Esophagus squamous epithelium (tissue), 5 donors: ENCODE data around the gene AKIRIN1. TPM values are rescaled to one million over a fixed set of nuclear protein-coding genes. Genes with fewer than 3 reads are reported as not detected.

Source experiments
- DNase-seq: peaks from one replicate; lab custom pipeline; 2025; lab: John Stamatoyannopoulos, UW
- H3K27ac ChIP-seq, 4 donors: fragments of 200-600 bp; sonication (generic); one replicate each; pipeline ENCODE4 v1.5.1; 2016 to 2019; ENCODE audit warnings: mild to moderate bottlenecking in 1 of 4
- H3K27me3 ChIP-seq, 4 donors: fragments of 200-600 bp; sonication (generic); 1 replicate in 3 of 4; 2 replicates in 1 of 4; pipeline versions ENCODE4 v1.5.1 to v1.6.0; 2017 to 2021; ENCODE audit warnings: antibody characterized with exemption in 1 of 4
- H3K36me3 ChIP-seq, 3 donors: fragments of 200-600 bp; sonication (generic); one replicate each; pipeline ENCODE4 v1.5.1; 2016 to 2019
- H3K4me1 ChIP-seq, 3 donors: fragments of 200-600 bp; sonication (generic); one replicate each; pipeline ENCODE4 v1.5.1; 2017 to 2019
- H3K4me3 ChIP-seq, 4 donors: fragments of 200-600 bp; sonication (generic); 1 replicate in 3 of 4; 2 replicates in 1 of 4; pipeline ENCODE4 v1.5.1; 2016 to 2019; ENCODE audit warnings: mild to moderate bottlenecking in 2 of 4, moderate library complexity in 1 of 4
- H3K9me3 ChIP-seq, 3 donors: fragments of 200-600 bp; sonication (generic); one replicate each; pipeline ENCODE4 v1.5.1; 2016 to 2019
- CTCF ChIP-seq, 6 experiments: fragments of 450-650 bp in 4 of 6; fragments of 200-600 bp in 2 of 6; sonication (generic) in 2 of 6; IDR thresholded peaks; one replicate each; pipeline ENCODE4 v1.5.1; 2016 to 2019; ENCODE audit warnings: antibody characterized with exemption in 6 of 6, mild to moderate bottlenecking in 4 of 6, moderate library complexity in 4 of 6
- POLR2A ChIP-seq, 4 donors: fragments of 450-650 bp; IDR thresholded peaks; one replicate each; pipeline ENCODE4 v1.6.1; 2017; ENCODE audit warnings: antibody characterized with exemption in 4 of 4, mild to moderate bottlenecking in 4 of 4, moderate library complexity in 3 of 4
- WGBS, 2 donors: methylation state at CpG; one replicate each; pipeline ENCODE4 v1.1.5; 2018; 5-methylcytosine and 5-hydroxymethylcytosine counted together
- intact Hi-C: fragments of 100-400 bp; cut with DNase I; formaldehyde crosslinking; loops from one replicate; pipeline ENCODE4 v1.15.0; 2022
- total RNA-seq, 4 donors: library from RNA; depleted of rRNA; stranded (reverse); fragments of >200 nt; gene quantifications; one replicate each; pipeline ENCODE4 v1.1.0, GENCODE V29; 2016
- donor health status: DM: yes; HTN: yes; CAD: no.

Gene AKIRIN1
- total RNA-seq, 4 donors from 2014 or later, result 23.5 to 30.0 (median 27.1) TPM

DNA sequence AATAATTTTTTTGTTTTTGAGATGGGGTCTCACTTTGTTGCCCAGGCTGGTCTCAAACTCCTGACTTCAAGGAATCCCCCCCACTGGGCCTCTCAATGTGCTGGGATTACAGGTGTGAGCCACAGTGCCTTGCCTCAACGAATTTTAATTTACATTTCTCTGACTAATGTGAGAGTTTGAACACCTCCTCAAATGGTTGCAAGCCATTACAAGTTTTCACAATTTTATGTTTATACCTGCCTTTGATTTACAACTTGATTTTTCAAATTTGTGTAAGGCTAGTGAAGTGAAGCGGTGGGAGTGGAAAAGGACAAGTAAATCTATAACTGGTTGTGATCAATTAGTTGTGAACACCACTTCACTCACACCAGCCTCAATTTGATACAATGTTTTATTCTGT is 40.5 kb upstream of the AKIRIN1 start:
- intact Hi-C loops, result no loop called here
- TF ChIP-seq CTCF (IDR thresholded peaks at IDR 0.05) (no peak), POLR2A (IDR thresholded peaks at IDR 0.05) (no peak)
- Histone ChIP-seq H3K4me1 (peaks cover 0 to 26% (median 5%) of the 10 kb centered on the region in 3 donors), H3K27ac (peak overlapping the region; percentile 56 to 83 (median 76)), H3K36me3 (no peaks in the 10 kb centered on the region), H3K4me3 (no peak overlapping the region), H3K27me3 (peaks cover 0 to 4% (median 0%) of the 10 kb centered on the region in 4 donors), H3K9me3 (no peaks in the 10 kb centered on the region)
- no peak for DNase-seq
- 26 to 32% methylated on average over 2 of the region's 2 CpGs for WGBS, 2 donors

- Histone ChIP-seq H3K27ac (peak overlapping the region in 3 of 4 donors; percentile 26 to 63 (median 40)), H3K9me3 (no peaks in the 10 kb centered on the region), H3K4me1 (peaks cover 0 to 36% (median 5%) of the 10 kb centered on the region in 3 donors), H3K27me3 (peaks cover 0 to 2% (median 0%) of the 10 kb centered on the region in 4 donors), H3K36me3 (no peaks in the 10 kb centered on the region), H3K4me3 (no peak overlapping the region)
- no peak for TF ChIP-seq POLR2A (IDR thresholded peaks at IDR 0.05)
- TF ChIP-seq CTCF (IDR thresholded peaks at IDR 0.05), result no peak
- WGBS, 2 donors, result 6 to 23% methylated on average over 4 of the region's 4 CpGs
- intact Hi-C loops, result no loop called here
- DNase-seq, result no peak
These were observed 37.6 kb upstream of the AKIRIN1 start for GRCh38 chr1:38953433-38953860.

DNA sequence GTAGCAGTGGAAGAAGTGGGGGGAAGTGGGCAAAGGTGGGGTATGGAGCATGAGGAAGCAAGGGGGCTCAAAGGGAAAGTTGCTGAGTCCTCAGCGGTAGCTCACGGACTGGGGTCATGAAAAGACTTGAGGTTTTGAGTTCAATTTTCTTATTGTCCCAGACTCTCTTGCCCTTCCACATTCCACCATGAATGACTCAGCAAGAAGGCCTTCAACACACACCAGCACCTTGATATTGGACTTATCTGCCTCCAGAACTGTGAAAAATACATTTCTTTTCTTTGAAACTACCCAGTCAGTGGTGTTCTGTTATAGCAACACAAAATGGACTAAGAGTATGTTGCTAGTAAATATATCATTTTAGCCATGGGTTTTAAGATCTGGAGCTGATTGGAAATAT is 32.1 kb upstream of the AKIRIN1 start:
- no peaks in the 10 kb centered on the region for H3K9me3 ChIP-seq
- peak overlapping the region; percentile 29 to 79 (median 72) for H3K27ac ChIP-seq
- peaks cover 0 to 40% (median 4%) of the 10 kb centered on the region in 3 donors for H3K4me1 ChIP-seq
- TF ChIP-seq CTCF (IDR thresholded peaks at IDR 0.05) (no peak), POLR2A (IDR thresholded peaks at IDR 0.05) (no peak)
- H3K4me3 ChIP-seq, result no peak overlapping the region
- H3K36me3 ChIP-seq, result no peaks in the 10 kb centered on the region
- no peak for DNase-seq
- WGBS, 2 donors, result 46 to 50% methylated on average over 2 of the region's 2 CpGs
- intact Hi-C loops, result no loop called here
- H3K27me3 ChIP-seq, result no peaks in the 10 kb centered on the region

DNA sequence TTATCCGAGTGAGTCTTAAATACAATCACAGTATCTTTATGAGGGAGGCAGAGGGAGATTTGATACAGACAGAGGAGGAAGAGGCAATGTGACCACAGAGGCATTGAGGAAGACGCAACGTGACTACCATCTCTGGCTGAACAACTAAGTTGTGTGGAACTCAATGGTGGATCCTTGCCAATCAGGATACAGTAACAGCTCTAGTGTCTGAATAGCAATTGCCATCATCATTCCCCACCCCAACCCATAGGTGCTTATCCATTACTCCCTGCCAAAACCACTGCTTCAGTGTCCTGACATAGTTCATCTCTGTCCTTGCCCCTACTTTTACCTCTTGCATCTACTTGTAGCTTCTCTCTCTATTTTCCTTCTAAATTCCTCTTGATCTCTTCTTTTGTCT is 29.0 kb upstream of the AKIRIN1 start:
- WGBS, 2 donors, result 43 to 54% methylated on average over 3 of the region's 3 CpGs
- intact Hi-C loops, result no loop called here
- DNase-seq, result no peak

GRCh38 chr1:38962560-38962959 is 28.5 kb upstream of the AKIRIN1 start:
- no peaks in the 10 kb centered on the region for H3K9me3 ChIP-seq
- intact Hi-C loops, result no loop called here
- TF ChIP-seq CTCF (IDR thresholded peaks at IDR 0.05) (no peak), POLR2A (IDR thresholded peaks at IDR 0.05) (no peak)
- H3K27me3 ChIP-seq, result no peaks in the 10 kb centered on the region
- no peak overlapping the region for H3K4me3 ChIP-seq
- peak overlapping the region in 1 of 4 donors; percentile 34 for H3K27ac ChIP-seq
- no peak for DNase-seq
- H3K4me1 ChIP-seq, result peaks cover 0 to 38% (median 4%) of the 10 kb centered on the region in 3 donors
- H3K36me3 ChIP-seq, result no peaks in the 10 kb centered on the region
- 65 to 70% methylated on average over 6 to 7 of the region's 7 CpGs for WGBS, 2 donors

More for the DNA sequence above, 29.0 kb upstream of the AKIRIN1 start:
- Histone ChIP-seq H3K27ac (peak overlapping the region in 2 of 4 donors; percentile 18 to 34), H3K27me3 (no peaks in the 10 kb centered on the region), H3K9me3 (no peaks in the 10 kb centered on the region), H3K4me1 (peaks cover 0 to 40% (median 4%) of the 10 kb centered on the region in 3 donors), H3K4me3 (no peak overlapping the region), H3K36me3 (no peaks in the 10 kb centered on the region)
- TF ChIP-seq POLR2A (IDR thresholded peaks at IDR 0.05) (no peak), CTCF (IDR thresholded peaks at IDR 0.05) (peak in 1 of 6 experiments; percentile 4)
